ENCODE results near the gene DCUN1D3.

GRCh38 chr16:20900299-20901067 is at the start of gene DCUN1D3, which contains the start of gene LYRM1:
- TF ChIP-seq CTCF (IDR thresholded peaks at IDR 0.05) (peak in 1 of 6 experiments; percentile 1), POLR2A (IDR thresholded peaks at IDR 0.05) (peak; percentile 92 to 95)
